Mucosa of rectum (tissue), 2 donors: Measurements from ENCODE around the gene CTSD.

ENCODE experiments used
- H3K27ac ChIP-seq, 2 donors: one replicate each; pipeline ENCODE4 v1.7.0; 2013; ENCODE audit warnings: inconsistent platforms in 2 of 2, low read depth in 2 of 2, low read length in 2 of 2
- H3K27me3 ChIP-seq, 2 donors: one replicate each; pipeline ENCODE4 v1.7.0; 2013; ENCODE audit warnings: low read length in 2 of 2; ENCODE audit not compliant: control insufficient read depth in 2 of 2, insufficient read depth in 2 of 2
- H3K36me3 ChIP-seq, 2 donors: one replicate each; pipeline ENCODE4 v1.7.0; 2013; ENCODE audit warnings: low read length in 2 of 2; ENCODE audit not compliant: control insufficient read depth in 2 of 2, insufficient read depth in 2 of 2
- H3K4me1 ChIP-seq, 2 donors: one replicate each; pipeline ENCODE4 v1.7.0; 2013; ENCODE audit warnings: low read length in 2 of 2, mild to moderate bottlenecking in 1 of 2; ENCODE audit not compliant: control insufficient read depth in 2 of 2, insufficient read depth in 2 of 2
- H3K4me3 ChIP-seq, 2 donors: one replicate each; pipeline ENCODE4 v1.7.0; 2013; ENCODE audit warnings: low read length in 2 of 2
- H3K9ac ChIP-seq, 2 donors: one replicate each; pipeline ENCODE4 v1.7.0; 2013; ENCODE audit warnings: low read length in 2 of 2, low read depth in 1 of 2, mild to moderate bottlenecking in 1 of 2
- H3K9me3 ChIP-seq, 2 donors: one replicate each; pipeline ENCODE4 v1.7.0; 2013; ENCODE audit warnings: low read length in 2 of 2; ENCODE audit not compliant: control insufficient read depth in 2 of 2
- donor health status: healthy.
- donor health status: Normal muscosa, but diverticular disease.

CTSD gene

GRCh38 chr11:1705126-1706052 lies 58.3 kb downstream of the CTSD start:
- Histone ChIP-seq H3K4me3 (no peak overlapping the region), H3K9me3 (no peaks in the 10 kb centered on the region), H3K27me3 (peaks cover 8 to 15% of the 10 kb centered on the region in 2 donors), H3K27ac (no peak overlapping the region), H3K36me3 (no peaks in the 10 kb centered on the region), H3K4me1 (no peaks in the 10 kb centered on the region), H3K9ac (no peak overlapping the region)

DNA sequence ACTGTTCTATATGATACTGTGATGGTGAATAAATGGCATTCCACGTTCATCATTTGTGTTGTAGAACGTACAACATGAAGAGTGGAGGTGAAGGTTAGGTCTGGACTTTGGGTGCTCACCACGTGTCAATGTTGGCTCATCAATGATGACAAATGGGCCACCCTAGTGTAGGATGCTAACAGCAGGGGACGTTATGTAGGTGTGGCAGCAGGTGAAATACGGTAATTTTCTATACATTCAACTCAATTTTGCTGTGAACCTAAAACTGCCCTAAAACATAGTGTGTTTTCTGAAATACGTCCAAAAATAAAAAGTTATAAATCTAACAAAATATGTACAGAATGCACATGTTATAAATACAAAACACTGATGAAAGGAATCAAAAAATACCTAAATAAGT lies 60.6 kb downstream of the CTSD start:
- Histone ChIP-seq H3K36me3 (no peaks in the 10 kb centered on the region), H3K9ac (no peak overlapping the region), H3K27ac (no peak overlapping the region), H3K4me3 (no peak overlapping the region), H3K9me3 (no peaks in the 10 kb centered on the region), H3K4me1 (no peaks in the 10 kb centered on the region), H3K27me3 (peaks cover 8 to 15% of the 10 kb centered on the region in 2 donors)
